ENCODE measurements around the gene TMEM165. TPM values are rescaled to one million over a fixed set of nuclear protein-coding genes. Genes with fewer than 3 reads are reported as not detected.

The TMEM165 gene
- polyA plus RNA-seq, 1 donor from 2014 or later, result 102 TPM

GRCh38 chr4:55447108-55447708 is 51.5 kb downstream of the TMEM165 start:
- Histone ChIP-seq H3K4me2 (ENCODE audit: low read length) (no peak overlapping the region), H3K27me3 (ENCODE audit: insufficient read depth, low read depth, low read length) (no peaks in the 10 kb centered on the region), H3K27ac (ENCODE audit: low read length) (no peak overlapping the region), H3K79me2 (replicated peaks; ENCODE audit: insufficient read depth, low read length) (no peaks in the 10 kb centered on the region), H3K9me2 (ENCODE audit: insufficient read depth, low read length) (no peaks in the 10 kb centered on the region), H3K36me3 (ENCODE audit: insufficient read depth, low read length) (peaks cover 13% of the 10 kb centered on the region), H3K9me3 (ENCODE audit: low read length) (no peaks in the 10 kb centered on the region), H3K4me3 (ENCODE audit: low read length) (no peak overlapping the region), H3K9ac (ENCODE audit: low read length) (no peak overlapping the region), H2AFZ (ENCODE audit: low read depth, low read length) (no peak overlapping the region), H4K20me1 (ENCODE audit: insufficient read depth) (no peaks in the 10 kb centered on the region), H3F3A (ENCODE audit: insufficient read depth, low read length, poor library complexity, severe bottlenecking) (no peaks in the 10 kb centered on the region)
- TF ChIP-seq EZH2 (IDR thresholded peaks at IDR 0.05; ENCODE audit: borderline replicate concordance, insufficient read depth, low read length, poor library complexity, severe bottlenecking), result no peak
- TF ChIP-seq, protein P1, sequence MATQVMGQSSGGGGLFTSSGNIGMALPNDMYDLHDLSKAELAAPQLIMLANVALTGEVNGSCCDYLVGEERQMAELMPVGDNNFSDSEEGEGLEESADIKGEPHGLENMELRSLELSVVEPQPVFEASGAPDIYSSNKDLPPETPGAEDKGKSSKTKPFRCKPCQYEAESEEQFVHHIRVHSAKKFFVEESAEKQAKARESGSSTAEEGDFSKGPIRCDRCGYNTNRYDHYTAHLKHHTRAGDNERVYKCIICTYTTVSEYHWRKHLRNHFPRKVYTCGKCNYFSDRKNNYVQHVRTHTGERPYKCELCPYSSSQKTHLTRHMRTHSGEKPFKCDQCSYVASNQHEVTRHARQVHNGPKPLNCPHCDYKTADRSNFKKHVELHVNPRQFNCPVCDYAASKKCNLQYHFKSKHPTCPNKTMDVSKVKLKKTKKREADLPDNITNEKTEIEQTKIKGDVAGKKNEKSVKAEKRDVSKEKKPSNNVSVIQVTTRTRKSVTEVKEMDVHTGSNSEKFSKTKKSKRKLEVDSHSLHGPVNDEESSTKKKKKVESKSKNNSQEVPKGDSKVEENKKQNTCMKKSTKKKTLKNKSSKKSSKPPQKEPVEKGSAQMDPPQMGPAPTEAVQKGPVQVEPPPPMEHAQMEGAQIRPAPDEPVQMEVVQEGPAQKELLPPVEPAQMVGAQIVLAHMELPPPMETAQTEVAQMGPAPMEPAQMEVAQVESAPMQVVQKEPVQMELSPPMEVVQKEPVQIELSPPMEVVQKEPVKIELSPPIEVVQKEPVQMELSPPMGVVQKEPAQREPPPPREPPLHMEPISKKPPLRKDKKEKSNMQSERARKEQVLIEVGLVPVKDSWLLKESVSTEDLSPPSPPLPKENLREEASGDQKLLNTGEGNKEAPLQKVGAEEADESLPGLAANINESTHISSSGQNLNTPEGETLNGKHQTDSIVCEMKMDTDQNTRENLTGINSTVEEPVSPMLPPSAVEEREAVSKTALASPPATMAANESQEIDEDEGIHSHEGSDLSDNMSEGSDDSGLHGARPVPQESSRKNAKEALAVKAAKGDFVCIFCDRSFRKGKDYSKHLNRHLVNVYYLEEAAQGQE (IDR thresholded peaks at IDR 0.05; ENCODE audit: borderline replicate concordance), result no peak
- TF ChIP-seq RAD21 (conservative IDR thresholded peaks at IDR 0.05), result no peak
- no peak for TF ChIP-seq MXI1 (conservative IDR thresholded peaks at IDR 0.05; ENCODE audit: poor library complexity, severe bottlenecking)
- TF ChIP-seq SMC3 (conservative IDR thresholded peaks at IDR 0.05; ENCODE audit: poor library complexity), result no peak
- no peak for TF ChIP-seq POLR2AphosphoS5 (IDR thresholded peaks at IDR 0.05)
- TF ChIP-seq EP300 (conservative IDR thresholded peaks at IDR 0.05; ENCODE audit: poor library complexity, severe bottlenecking), result no peak
- TF ChIP-seq CTCF (IDR thresholded peaks at IDR 0.05; ENCODE audit: poor library complexity, severe bottlenecking), result no peak

GRCh38 chr4:55447831-55448230 is 52.1 kb downstream of the TMEM165 start:
- H3K9me2 ChIP-seq (ENCODE audit: insufficient read depth, low read length), result no peaks in the 10 kb centered on the region
- H3K27ac ChIP-seq (ENCODE audit: low read length), result no peak overlapping the region
- H3K27me3 ChIP-seq (ENCODE audit: insufficient read depth, low read depth, low read length), result no peaks in the 10 kb centered on the region
- no peak overlapping the region for H3K9ac ChIP-seq (ENCODE audit: low read length)
- no peaks in the 10 kb centered on the region for H3K79me2 ChIP-seq (replicated peaks; ENCODE audit: insufficient read depth, low read length)
- no peak overlapping the region for H3K4me2 ChIP-seq (ENCODE audit: low read length)
- H3K4me3 ChIP-seq (ENCODE audit: low read length), result no peak overlapping the region
- TF ChIP-seq EZH2 (IDR thresholded peaks at IDR 0.05; ENCODE audit: borderline replicate concordance, insufficient read depth, low read length, poor library complexity, severe bottlenecking) (no peak), MXI1 (conservative IDR thresholded peaks at IDR 0.05; ENCODE audit: poor library complexity, severe bottlenecking) (no peak), TAF1 (IDR thresholded peaks at IDR 0.05; ENCODE audit: low read depth) (no peak), EP300 (conservative IDR thresholded peaks at IDR 0.05; ENCODE audit: poor library complexity, severe bottlenecking) (no peak), CTCF (IDR thresholded peaks at IDR 0.05; ENCODE audit: poor library complexity, severe bottlenecking) (no peak), POLR2AphosphoS5 (IDR thresholded peaks at IDR 0.05) (no peak), SMC3 (conservative IDR thresholded peaks at IDR 0.05; ENCODE audit: poor library complexity) (no peak), RAD21 (conservative IDR thresholded peaks at IDR 0.05) (no peak)
- TF ChIP-seq, protein P1 (IDR thresholded peaks at IDR 0.05; ENCODE audit: borderline replicate concordance), result no peak
- peaks cover 13% of the 10 kb centered on the region for H3K36me3 ChIP-seq (ENCODE audit: insufficient read depth, low read length)
- H4K20me1 ChIP-seq (ENCODE audit: insufficient read depth), result no peaks in the 10 kb centered on the region
- H3F3A ChIP-seq (ENCODE audit: insufficient read depth, low read length, poor library complexity, severe bottlenecking), result no peaks in the 10 kb centered on the region
- H2AFZ ChIP-seq (ENCODE audit: low read depth, low read length), result no peak overlapping the region
- H3K9me3 ChIP-seq (ENCODE audit: low read length), result no peaks in the 10 kb centered on the region
